SIG-M5 treated with dmso at 0.1 percent for 504 hours (cell line): ENCODE measurements around the gene NCAM2.
A peak's percentile ranks its signal among the peaks of the same experiment; 100 is the strongest.

Experiments used
- DNase-seq: peaks from one replicate; lab custom pipeline; 2025; ENCODE audit not compliant: unreplicated experiment; lab: John Stamatoyannopoulos, UW

NCAM2 gene

GRCh38 chr21:21204366-21204996 lies 206.3 kb downstream of the NCAM2 start:
- DNase-seq: no peak

GRCh38 chr21:21205604-21206003 lies 207.4 kb downstream of the NCAM2 start:
- DNase-seq: no peak

DNA sequence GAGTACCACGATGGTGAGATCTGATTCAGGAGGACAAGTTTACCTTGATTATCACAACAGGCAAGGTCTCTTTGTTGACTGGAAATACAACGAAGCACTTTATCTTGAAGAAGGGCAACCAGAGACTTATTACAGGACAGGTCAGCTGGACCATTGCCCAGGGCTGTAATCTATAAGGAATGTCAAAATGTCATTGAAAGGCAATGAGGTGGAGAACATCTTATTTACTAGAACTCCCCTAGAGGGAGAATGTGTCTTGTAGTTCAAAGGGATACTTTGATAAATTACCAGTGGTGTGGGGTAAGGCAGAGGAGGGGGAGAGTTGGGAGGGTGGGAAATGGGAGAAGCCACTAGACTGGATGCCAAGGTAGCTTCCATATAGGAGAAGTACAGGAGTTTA lies 212.3 kb downstream of the NCAM2 start:
- no peak for DNase-seq

GRCh38 chr21:21213297-21213696 lies 215.1 kb downstream of the NCAM2 start:
- no peak for DNase-seq

DNA sequence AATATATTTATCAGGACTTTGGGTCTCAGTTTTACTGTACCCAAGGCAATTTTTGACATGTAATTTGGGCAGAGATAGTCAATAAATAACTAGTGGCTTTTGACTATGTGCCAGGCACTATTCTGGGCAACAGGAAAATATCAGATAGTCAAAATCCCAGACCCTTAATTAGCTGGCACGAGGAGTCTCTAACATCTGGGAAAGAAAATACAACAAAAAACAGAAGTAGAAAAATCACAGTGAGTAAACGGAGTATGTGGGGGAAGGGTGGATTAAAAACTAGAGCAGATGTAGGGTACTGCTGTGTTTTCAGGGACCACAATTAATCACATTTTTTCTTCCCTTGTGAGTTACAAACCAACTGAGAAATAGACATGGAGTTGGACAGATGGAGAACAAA lies 217.8 kb downstream of the NCAM2 start:
- DNase-seq: no peak

DNA sequence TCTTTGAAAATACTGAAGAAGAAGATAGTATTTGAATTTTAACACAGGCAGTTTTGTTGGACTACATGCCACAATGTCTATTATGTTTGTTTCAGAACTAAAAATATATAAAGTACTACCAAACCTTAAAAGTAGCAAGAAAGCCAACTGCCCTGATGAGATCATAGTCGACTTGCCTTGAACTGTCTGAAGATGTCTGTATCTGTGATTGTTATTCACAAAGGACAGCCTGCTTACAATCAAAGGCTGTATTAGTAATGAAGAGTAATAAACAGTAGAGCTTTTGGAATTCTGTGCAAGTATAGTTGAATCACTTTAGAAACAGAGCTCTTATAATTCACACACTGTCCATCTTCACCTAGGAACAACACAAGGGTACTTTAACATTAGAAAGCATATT lies 228.3 kb downstream of the NCAM2 start:
- DNase-seq: no peak

GRCh38 chr21:21230672-21231071 lies 232.5 kb downstream of the NCAM2 start:
- no peak for DNase-seq

- DNase-seq: no peak
These were observed 233.7 kb downstream of the NCAM2 start for GRCh38 chr21:21231913-21232312.

- DNase-seq: peak; percentile 60
These were observed 234.1 kb downstream of the NCAM2 start for GRCh38 chr21:21232320-21232719.

DNA sequence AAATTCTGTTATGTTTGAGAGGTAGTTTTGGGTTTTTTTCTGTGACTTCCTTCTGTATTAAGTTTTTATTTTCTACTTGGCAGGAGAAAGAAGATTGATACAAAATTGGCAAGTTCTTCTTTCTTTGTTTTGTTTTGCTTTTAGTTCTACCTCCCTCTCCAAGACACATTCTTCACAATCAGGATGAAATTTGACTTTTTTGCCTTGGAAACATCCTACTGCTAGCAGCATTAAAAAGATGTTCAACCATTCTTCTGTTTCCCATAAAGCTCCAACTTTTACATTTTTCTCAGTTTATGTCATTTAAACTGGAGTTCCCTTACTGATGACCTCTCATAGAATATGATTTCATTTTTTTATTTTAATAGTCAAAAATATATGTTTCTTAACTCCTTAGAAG lies 234.8 kb downstream of the NCAM2 start:
- no peak for DNase-seq

DNA sequence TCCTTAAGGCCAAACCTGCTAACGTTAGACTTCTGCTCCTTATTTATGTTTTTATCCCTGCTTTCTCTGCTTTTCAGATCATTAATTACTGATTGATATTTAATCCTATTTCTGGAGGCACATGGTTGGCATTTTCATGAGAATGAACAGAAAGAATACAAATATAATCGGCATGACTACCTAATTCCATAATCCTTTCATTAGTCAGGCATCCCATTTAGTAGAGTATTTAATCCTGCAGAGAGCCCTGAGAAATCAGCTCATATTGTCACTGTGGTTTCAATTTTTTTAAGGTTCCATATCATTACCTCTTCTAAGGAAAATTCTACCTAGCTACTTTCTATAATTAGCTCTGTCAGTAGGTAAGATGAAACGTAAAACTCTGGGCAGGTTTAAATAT lies 238.8 kb downstream of the NCAM2 start:
- no peak for DNase-seq

GRCh38 chr21:21238629-21239400 lies 240.6 kb downstream of the NCAM2 start:
- DNase-seq: peak; percentile 32

DNA sequence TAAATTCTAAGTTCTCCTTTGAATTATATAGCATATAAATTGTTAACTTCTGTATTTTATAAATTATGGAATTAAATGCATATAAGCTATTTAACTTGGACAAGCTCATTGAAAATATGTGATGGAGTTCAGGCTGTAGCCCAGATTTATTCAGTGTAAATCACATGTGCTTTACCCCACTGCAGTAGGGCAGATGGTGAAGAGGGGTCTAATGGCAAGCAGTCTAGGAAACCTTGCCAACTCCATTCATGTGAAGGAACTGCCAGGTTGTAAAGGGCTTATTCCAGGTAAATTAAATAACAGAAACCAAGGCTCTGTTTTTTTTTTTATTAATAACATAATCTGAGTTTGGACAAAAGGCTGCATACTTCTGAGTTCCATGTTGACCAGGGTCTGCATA lies 243.2 kb downstream of the NCAM2 start:
- no peak for DNase-seq

GRCh38 chr21:21246007-21246406 lies 247.8 kb downstream of the NCAM2 start:
- DNase-seq: no peak

DNA sequence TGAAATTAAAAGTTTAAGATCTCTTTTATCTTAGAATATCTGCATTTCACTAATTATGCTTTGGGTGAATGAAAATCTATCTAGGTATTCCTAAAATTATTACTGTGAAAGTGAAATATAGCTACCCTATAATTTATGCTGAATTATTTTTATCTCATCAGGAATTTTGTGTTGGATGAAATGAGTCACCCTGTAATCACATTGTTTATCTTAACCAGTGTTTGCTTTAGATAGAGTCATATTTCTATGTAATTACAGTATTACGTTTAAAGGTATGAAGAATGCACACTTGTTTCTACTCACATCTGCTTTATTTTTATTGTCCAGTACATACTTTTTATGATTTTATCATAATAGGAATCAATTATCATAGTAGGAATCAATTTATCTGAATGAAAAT lies 249.2 kb downstream of the NCAM2 start:
- no peak for DNase-seq

DNA sequence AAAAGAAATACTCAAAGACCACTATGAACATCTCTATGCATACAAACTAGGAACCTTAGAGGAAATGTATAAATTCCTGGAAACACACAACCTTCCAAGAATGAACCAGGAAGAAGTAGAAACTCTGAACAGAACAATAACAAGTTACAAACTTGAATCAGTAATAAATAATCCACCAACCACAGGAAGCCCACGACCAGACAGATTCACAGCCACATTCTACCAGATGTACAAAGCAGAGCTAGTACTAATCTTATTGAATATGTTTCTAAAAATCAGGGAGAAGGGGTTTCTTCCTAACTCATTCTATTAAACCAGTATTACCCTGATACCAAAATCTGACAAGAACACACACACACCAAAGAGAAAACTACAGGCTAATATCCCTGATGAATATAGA lies 263.8 kb downstream of the NCAM2 start:
- no peak for DNase-seq

DNA sequence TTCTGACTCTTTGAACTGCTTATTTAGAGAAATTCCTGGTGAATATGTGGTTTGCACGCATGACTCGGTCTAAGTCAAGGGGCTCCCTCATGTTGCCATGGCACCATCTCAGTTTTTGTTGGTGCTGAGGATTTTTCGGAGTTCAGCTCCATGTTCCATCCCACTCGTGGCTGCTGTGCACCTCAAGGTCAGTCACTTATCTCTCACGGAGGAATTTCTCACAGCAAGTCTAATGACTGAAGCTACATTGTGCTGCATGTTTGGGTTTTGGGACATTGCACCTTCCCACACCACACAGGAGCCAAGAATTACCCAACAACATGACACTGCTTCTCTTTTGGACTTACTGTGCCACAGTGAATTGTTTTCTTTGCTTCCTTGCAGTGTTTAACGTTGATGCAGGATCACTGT lies 269.9 kb downstream of the NCAM2 start:
- no peak for DNase-seq

DNA sequence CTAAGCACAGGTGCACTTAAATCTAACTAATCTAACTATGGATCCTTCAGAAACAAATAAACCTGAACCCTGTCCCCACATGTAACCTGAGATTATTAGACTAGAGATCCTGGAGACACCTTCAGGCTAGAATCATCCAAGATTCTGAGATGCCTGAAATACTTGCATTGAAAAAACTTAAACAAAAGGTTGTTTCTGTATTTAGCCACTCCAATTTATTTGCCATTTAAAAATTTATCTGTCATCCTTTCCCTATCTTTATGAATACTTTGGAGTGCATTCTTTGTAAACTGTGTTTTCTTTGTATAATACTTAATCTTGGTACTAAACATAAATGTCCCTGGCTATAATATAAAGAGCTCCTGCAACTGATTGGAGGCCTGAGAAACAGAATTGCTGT lies 270.7 kb downstream of the NCAM2 start:
- no peak for DNase-seq

DNA sequence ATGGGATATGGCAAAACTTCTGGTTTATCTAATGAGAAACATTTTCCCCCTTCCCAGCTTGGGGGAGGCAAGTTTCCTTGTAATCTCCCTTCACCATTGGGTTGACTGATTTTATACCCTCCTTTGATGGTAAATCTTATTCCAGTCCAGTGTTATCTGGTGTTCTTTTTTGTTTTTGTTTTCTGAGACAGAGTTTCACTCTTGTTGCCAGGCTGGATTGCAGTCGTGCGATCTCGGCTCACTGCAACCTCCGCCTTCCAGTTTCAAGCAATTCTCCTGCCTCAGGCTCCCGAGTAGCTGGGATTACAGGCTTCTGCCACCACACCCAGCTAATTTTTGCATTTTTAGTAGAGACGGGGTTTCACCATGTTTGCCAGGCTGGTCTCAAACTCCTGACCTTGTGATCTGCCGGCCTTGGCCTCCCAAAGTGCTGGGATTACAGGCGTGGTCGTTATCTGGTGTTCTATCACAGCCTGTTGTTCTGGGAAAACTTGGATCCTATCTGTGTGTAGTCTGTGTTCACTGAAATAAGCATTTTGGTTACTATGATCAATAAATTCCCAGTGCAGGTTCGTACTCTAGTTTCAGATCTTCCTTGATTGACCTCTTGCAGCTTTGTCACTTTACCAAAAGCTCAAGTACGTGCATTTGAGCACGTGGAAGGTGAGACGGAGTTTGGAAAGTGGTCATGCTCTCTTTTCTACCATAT lies 281.1 kb downstream of the NCAM2 start:
- no peak for DNase-seq

- DNase-seq: no peak
These were observed 285.6 kb downstream of the NCAM2 start for GRCh38 chr21:21283810-21284209.

DNA sequence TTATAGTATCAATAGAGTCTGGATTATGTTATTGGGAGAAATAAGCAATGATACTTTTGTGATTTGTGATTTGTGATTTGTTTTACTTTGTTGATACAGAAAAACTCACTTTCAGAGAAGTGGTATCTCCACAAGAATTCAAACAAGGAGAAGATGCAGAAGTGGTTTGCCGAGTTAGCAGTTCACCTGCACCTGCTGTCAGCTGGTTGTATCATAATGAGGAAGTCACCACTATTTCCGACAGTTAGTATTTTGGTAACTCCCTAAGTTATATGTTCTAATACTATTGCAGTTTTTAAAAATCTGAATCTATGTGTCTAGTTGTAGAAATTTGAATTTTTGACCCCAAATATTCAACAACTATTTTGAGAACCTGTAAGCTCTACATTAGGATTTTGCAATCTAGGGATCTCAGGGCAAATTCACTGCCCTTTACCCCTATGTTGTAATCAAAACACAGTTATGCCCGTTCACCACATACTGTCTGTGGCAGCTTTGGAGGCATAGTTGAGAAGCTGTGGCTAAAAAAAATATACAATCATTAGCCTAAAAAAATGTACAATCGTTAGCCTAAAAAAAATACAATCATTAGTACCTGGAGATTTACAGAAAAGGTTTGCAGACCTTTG lies 288.1 kb downstream of the NCAM2 start:
- no peak for DNase-seq

DNA sequence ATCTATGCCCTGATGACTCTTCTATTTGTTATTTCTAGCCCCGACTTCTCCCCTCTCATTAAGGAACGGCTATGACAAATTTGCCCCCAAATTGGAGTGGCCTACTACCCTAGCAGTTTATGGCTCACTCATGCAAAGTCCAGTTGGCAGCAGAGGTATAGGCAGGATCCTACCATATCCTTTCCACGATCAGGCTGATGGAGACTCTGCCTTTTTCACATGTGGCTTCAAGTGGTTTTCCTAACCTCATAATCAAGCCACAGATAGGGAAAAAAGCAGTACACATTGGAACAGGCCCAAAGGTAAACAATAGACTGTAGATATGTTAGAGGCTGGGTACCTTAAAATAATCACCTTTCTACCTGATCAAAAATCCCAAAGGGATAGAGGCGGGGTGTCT lies 292.5 kb downstream of the NCAM2 start:
- no peak for DNase-seq
